ENCODE data around the gene LIPN.

LIPN gene, protein sequence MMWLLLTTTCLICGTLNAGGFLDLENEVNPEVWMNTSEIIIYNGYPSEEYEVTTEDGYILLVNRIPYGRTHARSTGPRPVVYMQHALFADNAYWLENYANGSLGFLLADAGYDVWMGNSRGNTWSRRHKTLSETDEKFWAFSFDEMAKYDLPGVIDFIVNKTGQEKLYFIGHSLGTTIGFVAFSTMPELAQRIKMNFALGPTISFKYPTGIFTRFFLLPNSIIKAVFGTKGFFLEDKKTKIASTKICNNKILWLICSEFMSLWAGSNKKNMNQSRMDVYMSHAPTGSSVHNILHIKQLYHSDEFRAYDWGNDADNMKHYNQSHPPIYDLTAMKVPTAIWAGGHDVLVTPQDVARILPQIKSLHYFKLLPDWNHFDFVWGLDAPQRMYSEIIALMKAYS

DNA sequence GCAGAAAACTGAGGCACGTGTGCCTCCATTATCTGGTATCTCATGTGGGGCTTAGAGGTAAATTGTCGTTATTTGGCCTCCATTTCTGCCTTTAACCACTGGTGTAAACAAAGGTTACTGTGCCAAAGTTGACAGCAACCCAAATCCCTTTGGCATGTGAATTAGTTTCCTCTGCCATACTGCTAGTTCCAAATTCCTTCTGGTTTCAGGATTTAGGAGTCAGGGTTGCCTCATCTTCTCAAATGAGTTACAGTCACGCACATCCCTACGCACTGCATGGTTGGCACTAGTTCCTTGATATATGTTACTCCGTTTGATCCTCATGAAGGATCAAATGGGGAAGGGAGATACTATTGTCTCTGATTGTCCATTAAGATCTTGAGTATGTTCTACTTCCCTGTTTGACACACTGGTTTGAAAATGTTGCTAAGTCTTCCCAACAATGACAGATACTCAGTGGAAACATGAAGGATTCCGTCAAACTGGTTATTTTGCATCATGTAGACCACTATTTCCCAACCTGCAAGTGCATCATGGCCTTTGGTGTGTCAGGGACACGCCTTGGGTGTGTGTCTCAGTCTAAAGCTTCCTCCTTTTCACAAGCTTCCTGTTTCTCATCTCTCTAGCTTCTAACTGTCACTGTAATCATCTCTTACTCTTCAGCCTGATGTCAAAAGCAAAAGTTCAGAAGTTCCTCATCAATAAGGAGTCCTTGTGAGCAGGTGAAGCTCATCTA, at the start of gene LIPN:
Gene LIPN, plus strand, starts transcription at position 655 of the 736 bp plus-strand sequence. CDS start 1,386 bp downstream, outside the sequence.
- H3K4me3 ChIP-seq (ENCODE audit: low read length), result no peak within 1 kb of the TSS
- TF ChIP-seq, protein P1, sequence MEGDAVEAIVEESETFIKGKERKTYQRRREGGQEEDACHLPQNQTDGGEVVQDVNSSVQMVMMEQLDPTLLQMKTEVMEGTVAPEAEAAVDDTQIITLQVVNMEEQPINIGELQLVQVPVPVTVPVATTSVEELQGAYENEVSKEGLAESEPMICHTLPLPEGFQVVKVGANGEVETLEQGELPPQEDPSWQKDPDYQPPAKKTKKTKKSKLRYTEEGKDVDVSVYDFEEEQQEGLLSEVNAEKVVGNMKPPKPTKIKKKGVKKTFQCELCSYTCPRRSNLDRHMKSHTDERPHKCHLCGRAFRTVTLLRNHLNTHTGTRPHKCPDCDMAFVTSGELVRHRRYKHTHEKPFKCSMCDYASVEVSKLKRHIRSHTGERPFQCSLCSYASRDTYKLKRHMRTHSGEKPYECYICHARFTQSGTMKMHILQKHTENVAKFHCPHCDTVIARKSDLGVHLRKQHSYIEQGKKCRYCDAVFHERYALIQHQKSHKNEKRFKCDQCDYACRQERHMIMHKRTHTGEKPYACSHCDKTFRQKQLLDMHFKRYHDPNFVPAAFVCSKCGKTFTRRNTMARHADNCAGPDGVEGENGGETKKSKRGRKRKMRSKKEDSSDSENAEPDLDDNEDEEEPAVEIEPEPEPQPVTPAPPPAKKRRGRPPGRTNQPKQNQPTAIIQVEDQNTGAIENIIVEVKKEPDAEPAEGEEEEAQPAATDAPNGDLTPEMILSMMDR (conservative IDR thresholded peaks at IDR 0.05; ENCODE audit: low read length), result no peak
- peak; percentile 18 for DNase-seq (ENCODE audit: low read depth)

DNA sequence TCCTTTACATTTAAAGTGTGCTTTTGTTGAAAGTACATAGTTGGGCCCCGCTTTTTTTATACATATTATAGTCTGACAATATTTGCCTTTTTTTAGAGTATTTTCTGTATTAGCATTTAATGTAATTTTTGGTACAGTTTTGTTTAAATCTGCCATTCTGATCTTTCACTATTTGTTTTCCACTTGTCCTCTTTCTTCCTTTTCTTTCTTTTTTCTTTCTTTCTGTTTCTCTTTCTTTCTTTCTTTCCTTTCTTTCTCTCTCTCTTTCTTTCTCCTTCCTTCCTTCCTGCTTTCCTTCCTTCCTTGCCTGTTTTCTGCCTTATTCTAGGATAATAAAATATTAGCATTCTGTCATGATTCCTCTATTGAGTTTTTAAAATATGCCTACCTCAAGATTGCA, 44.3 kb upstream of the LIPN start:
- H3K4me3 ChIP-seq (ENCODE audit: low read length), result no peak overlapping the region
- no peak for DNase-seq (ENCODE audit: low read depth)
- TF ChIP-seq, protein P1 (conservative IDR thresholded peaks at IDR 0.05; ENCODE audit: low read length), result no peak

DNA sequence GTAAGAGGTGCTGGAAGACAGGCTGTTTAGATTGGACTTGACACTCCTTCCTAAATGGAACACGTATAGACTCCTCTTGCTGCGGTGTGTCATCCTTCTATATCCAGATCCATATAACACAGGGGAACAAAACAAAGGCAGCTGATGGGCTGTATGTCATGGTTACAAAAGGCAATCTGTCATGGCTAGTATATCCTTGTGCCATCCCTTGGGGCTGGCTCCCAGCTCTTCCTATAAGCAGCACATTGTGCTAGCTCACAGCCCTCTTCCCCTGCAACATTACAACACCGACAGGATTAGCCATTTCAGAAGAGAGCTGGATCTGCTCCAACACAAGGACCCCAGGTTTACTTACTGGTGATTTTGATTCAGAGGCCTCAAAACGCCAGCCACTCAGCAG, 38.4 kb upstream of the LIPN start:
- no peak overlapping the region for H3K4me3 ChIP-seq (ENCODE audit: low read length)
- TF ChIP-seq, protein P1 (conservative IDR thresholded peaks at IDR 0.05; ENCODE audit: low read length), result no peak
- no peak for DNase-seq (ENCODE audit: low read depth)

DNA sequence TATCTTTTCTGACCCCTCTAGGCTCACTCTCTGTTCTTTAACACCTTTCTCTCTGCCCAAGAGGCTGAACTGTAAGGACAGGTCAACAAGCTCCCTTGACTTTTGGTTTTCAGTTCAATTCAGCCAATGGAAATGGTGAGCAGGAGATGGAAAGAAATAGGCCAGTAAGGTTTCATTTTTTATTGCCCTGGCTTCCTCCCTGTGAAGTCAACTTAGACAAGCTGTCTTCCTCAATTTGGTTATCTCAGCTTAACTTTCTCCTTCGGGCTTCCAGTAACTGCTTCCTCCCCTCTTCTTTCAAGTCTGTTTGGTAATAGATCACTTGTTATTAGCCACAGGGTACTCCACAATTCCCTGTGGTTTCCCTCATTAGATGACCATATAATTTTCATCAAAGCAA, 34.0 kb upstream of the LIPN start:
- TF ChIP-seq, protein P1 (conservative IDR thresholded peaks at IDR 0.05; ENCODE audit: low read length), result no peak
- H3K4me3 ChIP-seq (ENCODE audit: low read length), result no peak overlapping the region
- no peak for DNase-seq (ENCODE audit: low read depth)

DNA sequence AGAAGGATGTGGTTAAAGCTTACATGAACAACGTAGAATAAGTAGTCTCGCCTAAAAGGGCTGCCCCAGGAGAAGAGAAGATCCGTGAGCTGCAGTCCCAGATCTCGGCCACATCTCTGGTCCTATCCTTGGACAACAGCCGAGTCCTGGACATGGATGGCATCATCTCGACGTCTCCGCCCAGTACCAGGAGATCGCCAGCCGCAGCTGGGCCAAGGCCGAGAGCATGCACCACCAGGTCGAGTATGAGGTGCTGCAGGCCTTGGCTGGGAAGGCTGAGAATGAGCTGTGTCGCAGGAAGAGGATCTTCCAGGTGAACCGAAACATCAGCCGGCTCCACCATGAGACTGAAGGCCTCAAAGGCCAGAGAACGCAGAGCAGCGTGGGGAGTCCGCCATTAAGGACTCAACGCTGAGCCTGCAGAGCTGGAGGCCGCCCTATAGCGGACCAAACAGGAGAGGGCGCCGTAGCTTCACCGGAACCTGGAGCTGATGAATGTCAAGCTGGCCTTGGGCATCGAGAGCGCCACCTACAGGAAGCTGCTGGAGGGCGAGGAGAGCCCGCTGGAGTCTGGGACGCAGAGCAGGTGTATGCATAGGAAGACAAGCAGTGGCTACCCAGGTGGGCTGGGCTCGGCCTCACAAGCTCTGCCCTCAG, 31.6 kb upstream of the LIPN start:
- DNase-seq (ENCODE audit: low read depth), result no peak
- H3K4me3 ChIP-seq (ENCODE audit: low read length), result no peak overlapping the region
- TF ChIP-seq, protein P1 (conservative IDR thresholded peaks at IDR 0.05; ENCODE audit: low read length), result peak; percentile 29

DNA sequence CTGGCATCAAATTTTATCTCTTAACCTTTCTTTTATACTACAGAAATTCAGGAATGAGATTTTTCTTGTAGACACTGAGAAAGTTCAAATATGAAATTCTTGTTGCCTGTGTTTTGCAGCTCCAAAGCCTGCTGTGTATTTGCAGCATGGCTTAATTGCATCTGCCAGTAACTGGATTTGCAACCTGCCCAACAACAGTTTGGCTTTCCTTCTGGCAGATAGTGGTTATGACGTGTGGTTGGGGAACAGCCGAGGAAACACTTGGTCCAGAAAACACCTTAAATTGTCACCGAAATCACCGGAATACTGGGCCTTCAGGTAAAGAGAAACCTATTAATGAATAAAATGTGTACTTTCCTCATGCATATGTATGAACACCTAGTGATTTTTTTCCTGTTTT, 29.0 kb upstream of the LIPN start:
- DNase-seq (ENCODE audit: low read depth), result no peak
- TF ChIP-seq, protein P1 (conservative IDR thresholded peaks at IDR 0.05; ENCODE audit: low read length), result no peak
- H3K4me3 ChIP-seq (ENCODE audit: low read length), result no peak overlapping the region

Data from AG10803 (cell line).